ENCODE data around the gene RPL7L1.

Gene RPL7L1

DNA sequence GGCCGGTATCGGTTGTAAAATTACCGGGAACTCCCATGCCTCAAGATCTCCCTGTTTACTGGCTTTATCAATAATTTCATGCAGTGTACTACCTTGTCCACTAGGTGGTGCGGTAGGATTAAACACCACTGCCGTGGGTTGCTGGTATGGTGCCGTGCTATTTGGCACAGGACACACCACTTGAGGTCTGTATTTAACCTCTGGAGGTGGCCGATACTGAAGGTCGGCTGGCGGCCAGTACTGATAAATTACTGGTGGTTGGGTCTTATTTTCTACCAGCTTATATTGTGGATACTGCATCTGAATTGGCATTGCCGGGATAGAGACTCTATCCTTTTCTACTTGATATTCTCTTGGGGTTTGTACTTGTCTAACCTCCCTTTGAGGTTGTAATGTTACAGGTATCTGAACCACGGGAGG is 22.1 kb downstream of the RPL7L1 start (continued):
- TF ChIP-seq, protein P1, sequence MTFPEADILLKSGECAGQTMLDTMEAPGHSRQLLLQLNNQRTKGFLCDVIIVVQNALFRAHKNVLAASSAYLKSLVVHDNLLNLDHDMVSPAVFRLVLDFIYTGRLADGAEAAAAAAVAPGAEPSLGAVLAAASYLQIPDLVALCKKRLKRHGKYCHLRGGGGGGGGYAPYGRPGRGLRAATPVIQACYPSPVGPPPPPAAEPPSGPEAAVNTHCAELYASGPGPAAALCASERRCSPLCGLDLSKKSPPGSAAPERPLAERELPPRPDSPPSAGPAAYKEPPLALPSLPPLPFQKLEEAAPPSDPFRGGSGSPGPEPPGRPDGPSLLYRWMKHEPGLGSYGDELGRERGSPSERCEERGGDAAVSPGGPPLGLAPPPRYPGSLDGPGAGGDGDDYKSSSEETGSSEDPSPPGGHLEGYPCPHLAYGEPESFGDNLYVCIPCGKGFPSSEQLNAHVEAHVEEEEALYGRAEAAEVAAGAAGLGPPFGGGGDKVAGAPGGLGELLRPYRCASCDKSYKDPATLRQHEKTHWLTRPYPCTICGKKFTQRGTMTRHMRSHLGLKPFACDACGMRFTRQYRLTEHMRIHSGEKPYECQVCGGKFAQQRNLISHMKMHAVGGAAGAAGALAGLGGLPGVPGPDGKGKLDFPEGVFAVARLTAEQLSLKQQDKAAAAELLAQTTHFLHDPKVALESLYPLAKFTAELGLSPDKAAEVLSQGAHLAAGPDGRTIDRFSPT (tag by site-specific recombination; IDR thresholded peaks at IDR 0.05): no peak
- TF ChIP-seq ZNF658 (tag by site-specific recombination; IDR thresholded peaks at IDR 0.05) (no peak), ZNF426 (tag by site-specific recombination; IDR thresholded peaks at IDR 0.05) (no peak), ZNF558 (tag by site-specific recombination; IDR thresholded peaks at IDR 0.05) (no peak), ZNF394 (tag by site-specific recombination; IDR thresholded peaks at IDR 0.05; ENCODE audit: borderline replicate concordance) (no peak), ZNF2 (tag by site-specific recombination; IDR thresholded peaks at IDR 0.05) (peak; percentile 81; the same call in 1 of the 2 replicates), ZNF223 (tag by site-specific recombination; IDR thresholded peaks at IDR 0.05) (0 out of 2 replicates have a peak, but pooled peaks have one; percentile 61), ZNF112 (tag by site-specific recombination; IDR thresholded peaks at IDR 0.05) (no peak), ZFP69B (tag by site-specific recombination; IDR thresholded peaks at IDR 0.05) (no peak), ZNF571 (tag by site-specific recombination; IDR thresholded peaks at IDR 0.05) (no peak), YY1 (tag by site-specific recombination; IDR thresholded peaks at IDR 0.05) (no peak), ZNF544 (tag by site-specific recombination; IDR thresholded peaks at IDR 0.05) (no peak), ZNF266 (tag by site-specific recombination; IDR thresholded peaks at IDR 0.05; ENCODE audit: low read depth) (no peak), ZNF707 (tag by site-specific recombination; IDR thresholded peaks at IDR 0.05) (no peak), ZNF701 (tag by site-specific recombination; IDR thresholded peaks at IDR 0.05) (no peak), ZNF549 (tag by site-specific recombination; IDR thresholded peaks at IDR 0.05) (no peak), GLIS2 (tag by site-specific recombination; IDR thresholded peaks at IDR 0.05) (no peak), ZNF654 (tag by site-specific recombination; IDR thresholded peaks at IDR 0.05; ENCODE audit: low read depth) (peak; percentile 99), ZFP3 (tag by site-specific recombination; IDR thresholded peaks at IDR 0.05; ENCODE audit: low read depth) (no peak), ZNF24 (tag by site-specific recombination; IDR thresholded peaks at IDR 0.05) (no peak), BCL11A (tag by site-specific recombination; IDR thresholded peaks at IDR 0.05; ENCODE audit: low read depth) (no peak), HOXC10 (CRISPR knock-in tag; IDR thresholded peaks at IDR 0.05) (no peak), ZEB2 (tag by site-specific recombination; IDR thresholded peaks at IDR 0.05) (peak; percentile 57), ZNF660 (tag by site-specific recombination; IDR thresholded peaks at IDR 0.05) (peak; percentile 69), KLF7 (tag by site-specific recombination; IDR thresholded peaks at IDR 0.05; ENCODE audit: borderline replicate concordance) (no peak)
- TF ChIP-seq, protein P2, sequence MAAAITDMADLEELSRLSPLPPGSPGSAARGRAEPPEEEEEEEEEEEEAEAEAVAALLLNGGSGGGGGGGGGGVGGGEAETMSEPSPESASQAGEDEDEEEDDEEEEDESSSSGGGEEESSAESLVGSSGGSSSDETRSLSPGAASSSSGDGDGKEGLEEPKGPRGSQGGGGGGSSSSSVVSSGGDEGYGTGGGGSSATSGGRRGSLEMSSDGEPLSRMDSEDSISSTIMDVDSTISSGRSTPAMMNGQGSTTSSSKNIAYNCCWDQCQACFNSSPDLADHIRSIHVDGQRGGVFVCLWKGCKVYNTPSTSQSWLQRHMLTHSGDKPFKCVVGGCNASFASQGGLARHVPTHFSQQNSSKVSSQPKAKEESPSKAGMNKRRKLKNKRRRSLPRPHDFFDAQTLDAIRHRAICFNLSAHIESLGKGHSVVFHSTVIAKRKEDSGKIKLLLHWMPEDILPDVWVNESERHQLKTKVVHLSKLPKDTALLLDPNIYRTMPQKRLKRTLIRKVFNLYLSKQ (tag by site-specific recombination; IDR thresholded peaks at IDR 0.05; ENCODE audit: borderline replicate concordance): no peak
- TF ChIP-seq, protein P3, sequence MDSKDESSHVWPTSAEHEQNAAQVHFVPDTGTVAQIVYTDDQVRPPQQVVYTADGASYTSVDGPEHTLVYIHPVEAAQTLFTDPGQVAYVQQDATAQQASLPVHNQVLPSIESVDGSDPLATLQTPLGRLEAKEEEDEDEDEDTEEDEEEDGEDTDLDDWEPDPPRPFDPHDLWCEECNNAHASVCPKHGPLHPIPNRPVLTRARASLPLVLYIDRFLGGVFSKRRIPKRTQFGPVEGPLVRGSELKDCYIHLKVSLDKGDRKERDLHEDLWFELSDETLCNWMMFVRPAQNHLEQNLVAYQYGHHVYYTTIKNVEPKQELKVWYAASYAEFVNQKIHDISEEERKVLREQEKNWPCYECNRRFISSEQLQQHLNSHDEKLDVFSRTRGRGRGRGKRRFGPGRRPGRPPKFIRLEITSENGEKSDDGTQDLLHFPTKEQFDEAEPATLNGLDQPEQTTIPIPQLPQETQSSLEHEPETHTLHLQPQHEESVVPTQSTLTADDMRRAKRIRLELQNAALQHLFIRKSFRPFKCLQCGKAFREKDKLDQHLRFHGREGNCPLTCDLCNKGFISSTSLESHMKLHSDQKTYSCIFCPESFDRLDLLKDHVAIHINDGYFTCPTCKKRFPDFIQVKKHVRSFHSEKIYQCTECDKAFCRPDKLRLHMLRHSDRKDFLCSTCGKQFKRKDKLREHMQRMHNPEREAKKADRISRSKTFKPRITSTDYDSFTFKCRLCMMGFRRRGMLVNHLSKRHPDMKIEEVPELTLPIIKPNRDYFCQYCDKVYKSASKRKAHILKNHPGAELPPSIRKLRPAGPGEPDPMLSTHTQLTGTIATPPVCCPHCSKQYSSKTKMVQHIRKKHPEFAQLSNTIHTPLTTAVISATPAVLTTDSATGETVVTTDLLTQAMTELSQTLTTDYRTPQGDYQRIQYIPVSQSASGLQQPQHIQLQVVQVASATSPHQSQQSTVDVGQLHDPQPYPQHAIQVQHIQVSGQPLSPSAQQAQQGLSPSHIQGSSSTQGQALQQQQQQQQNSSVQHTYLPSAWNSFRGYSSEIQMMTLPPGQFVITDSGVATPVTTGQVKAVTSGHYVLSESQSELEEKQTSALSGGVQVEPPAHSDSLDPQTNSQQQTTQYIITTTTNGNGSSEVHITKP (tag by site-specific recombination; IDR thresholded peaks at IDR 0.05): peak; percentile 23; the same call in 1 of the 2 replicates
- TF ChIP-seq, protein P4, sequence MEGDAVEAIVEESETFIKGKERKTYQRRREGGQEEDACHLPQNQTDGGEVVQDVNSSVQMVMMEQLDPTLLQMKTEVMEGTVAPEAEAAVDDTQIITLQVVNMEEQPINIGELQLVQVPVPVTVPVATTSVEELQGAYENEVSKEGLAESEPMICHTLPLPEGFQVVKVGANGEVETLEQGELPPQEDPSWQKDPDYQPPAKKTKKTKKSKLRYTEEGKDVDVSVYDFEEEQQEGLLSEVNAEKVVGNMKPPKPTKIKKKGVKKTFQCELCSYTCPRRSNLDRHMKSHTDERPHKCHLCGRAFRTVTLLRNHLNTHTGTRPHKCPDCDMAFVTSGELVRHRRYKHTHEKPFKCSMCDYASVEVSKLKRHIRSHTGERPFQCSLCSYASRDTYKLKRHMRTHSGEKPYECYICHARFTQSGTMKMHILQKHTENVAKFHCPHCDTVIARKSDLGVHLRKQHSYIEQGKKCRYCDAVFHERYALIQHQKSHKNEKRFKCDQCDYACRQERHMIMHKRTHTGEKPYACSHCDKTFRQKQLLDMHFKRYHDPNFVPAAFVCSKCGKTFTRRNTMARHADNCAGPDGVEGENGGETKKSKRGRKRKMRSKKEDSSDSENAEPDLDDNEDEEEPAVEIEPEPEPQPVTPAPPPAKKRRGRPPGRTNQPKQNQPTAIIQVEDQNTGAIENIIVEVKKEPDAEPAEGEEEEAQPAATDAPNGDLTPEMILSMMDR (tag by site-specific recombination; IDR thresholded peaks at IDR 0.05): peak; percentile 85
- TF ChIP-seq, protein P5, sequence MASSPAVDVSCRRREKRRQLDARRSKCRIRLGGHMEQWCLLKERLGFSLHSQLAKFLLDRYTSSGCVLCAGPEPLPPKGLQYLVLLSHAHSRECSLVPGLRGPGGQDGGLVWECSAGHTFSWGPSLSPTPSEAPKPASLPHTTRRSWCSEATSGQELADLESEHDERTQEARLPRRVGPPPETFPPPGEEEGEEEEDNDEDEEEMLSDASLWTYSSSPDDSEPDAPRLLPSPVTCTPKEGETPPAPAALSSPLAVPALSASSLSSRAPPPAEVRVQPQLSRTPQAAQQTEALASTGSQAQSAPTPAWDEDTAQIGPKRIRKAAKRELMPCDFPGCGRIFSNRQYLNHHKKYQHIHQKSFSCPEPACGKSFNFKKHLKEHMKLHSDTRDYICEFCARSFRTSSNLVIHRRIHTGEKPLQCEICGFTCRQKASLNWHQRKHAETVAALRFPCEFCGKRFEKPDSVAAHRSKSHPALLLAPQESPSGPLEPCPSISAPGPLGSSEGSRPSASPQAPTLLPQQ (tag by site-specific recombination; IDR thresholded peaks at IDR 0.05): peak; percentile 36; the same call in 1 of the 2 replicates
- TF ChIP-seq, protein P6, sequence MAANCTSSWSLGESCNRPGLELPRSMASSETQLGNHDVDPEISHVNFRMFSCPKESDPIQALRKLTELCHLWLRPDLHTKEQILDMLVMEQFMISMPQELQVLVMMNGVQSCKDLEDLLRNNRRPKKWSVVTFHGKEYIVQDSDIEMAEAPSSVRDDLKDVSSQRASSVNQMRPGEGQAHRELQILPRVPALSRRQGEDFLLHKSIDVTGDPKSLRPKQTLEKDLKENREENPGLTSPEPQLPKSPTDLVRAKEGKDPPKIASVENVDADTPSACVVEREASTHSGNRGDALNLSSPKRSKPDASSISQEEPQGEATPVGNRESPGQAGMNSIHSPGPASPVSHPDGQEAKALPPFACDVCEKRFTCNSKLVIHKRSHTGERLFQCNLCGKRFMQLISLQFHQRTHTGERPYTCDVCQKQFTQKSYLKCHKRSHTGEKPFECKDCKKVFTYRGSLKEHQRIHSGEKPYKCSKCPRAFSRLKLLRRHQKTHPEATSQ (tag by site-specific recombination; IDR thresholded peaks at IDR 0.05): no peak
